ENCODE data around the gene NCMAP.

- TF ChIP-seq CTCF (IDR thresholded peaks at IDR 0.05) (peak in 1 of 4 experiments; percentile 22), POLR2AphosphoS5 (IDR thresholded peaks at IDR 0.05) (no peak)
Observed at GRCh38 chr1:24643363-24644099, 87.6 kb downstream of the NCMAP start.

All from gastroesophageal sphincter (tissue), 3 donors.